CD4-positive, alpha-beta T cell treated with Interleukin-17A for 1 hour (primary cell): ENCODE measurements around the gene TAT.

Source experiments
- DNase-seq: peaks from one replicate; pipeline ENCODE4 v3.0.0-alpha.2; 2020

TAT gene

DNA sequence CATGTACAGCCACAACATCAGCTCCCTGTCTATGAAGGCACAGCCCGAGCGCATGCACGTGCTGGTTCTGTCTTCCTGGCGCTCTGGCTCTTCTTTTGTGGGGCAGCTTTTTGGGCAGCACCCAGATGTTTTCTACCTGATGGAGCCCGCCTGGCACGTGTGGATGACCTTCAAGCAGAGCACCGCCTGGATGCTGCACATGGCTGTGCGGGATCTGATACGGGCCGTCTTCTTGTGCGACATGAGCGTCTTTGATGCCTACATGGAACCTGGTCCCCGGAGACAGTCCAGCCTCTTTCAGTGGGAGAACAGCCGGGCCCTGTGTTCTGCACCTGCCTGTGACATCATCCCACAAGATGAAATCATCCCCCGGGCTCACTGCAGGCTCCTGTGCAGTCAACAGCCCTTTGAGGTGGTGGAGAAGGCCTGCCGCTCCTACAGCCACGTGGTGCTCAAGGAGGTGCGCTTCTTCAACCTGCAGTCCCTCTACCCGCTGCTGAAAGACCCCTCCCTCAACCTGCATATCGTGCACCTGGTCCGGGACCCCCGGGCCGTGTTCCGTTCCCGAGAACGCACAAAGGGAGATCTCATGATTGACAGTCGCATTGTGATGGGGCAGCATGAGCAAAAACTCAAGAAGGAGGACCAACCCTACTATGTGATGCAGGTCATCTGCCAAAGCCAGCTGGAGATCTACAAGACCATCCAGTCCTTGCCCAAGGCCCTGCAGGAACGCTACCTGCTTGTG, 40.0 kb downstream of the TAT start:
- DNase-seq = no peak

DNA sequence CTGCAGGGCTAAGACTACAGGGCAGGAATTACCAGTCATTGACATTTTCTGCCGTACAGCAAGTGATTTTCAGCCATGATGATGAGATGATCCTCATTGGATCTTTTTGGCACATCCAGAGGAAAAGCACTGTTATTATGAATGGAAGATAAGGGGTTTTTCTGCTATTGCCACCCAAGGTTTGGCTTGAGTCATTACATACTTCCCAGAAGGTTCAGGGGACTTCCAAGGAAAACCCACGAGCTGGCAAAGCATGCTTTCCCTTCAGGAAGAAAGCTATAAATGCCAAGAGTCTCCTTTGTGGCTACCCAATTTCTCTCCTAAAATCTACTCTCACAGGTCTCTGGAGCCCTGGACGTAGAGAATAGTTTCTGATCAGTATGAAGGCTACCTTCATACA, 44.5 kb downstream of the TAT start:
- no peak for DNase-seq

DNA sequence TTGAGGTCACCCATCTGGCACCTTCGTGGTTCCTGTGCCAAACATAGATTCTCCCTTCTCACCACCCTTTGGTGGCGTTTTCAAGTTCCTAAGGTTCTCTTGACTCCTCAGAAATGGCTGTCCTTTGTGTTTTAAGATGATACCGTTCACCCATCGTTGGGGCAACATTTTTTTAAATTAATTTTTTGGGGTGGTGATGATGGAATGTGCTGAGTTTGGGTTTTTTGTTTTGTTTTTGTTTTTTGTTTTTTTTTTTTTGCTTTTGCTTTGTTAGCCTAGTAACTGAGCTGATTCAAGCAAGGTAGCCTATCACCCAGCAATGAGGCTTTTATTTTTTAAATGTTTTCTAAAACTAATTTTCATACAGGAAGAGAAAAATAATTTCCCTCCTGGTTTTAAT, 48.0 kb downstream of the TAT start:
- no peak for DNase-seq

DNA sequence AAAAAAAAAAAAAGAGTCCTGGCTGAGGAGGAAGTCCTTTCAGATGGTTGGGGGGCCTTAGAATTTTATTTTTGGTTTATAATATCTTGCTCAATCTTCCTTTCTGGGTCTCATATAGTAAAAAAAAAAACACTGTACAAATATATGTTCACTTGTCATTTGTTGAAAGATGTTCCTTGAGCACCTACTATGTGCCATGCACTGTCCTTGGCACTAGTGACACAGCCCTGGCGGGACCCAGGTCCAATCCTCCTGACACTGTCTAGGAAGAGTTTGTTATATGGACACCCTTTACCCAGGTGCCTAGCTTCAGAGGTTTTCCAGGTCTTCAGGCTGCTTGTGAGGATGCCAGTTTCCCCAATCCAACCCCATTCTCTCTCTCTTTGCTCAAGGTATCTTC, 48.6 kb downstream of the TAT start:
- no peak for DNase-seq

DNA sequence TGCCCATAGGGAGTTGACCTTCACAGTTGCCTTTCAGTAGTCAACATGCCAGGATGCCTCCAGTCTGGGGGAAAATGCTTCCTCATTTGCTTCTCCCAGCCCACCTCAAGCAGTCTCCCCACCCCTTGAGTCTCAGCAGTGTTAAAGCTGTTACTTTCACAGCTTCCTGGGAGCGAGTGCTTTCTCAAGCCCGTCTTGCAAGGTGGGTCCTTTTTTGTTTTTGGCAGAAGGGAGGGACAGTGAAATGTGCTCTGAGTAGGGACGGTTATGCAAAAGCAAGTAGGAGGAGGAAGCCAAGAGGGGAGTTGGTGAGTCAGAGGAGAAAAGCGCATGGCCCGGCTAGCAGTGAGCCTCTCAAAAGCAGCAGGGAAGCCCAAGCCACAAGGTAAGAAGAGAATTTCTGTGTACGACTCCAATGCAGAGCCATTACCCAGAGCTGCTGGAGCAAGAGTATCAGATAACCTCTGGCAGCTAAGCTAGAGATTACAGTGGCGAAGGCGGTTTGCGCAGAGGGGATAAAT, 50.7 kb downstream of the TAT start, which contains the start of gene CHST4:
Gene CHST4 (plus strand): TSS at position 316 of the 521 bp plus-strand sequence. CDS start 10,252 bp downstream, outside the sequence.
- DNase-seq = no peak

DNA sequence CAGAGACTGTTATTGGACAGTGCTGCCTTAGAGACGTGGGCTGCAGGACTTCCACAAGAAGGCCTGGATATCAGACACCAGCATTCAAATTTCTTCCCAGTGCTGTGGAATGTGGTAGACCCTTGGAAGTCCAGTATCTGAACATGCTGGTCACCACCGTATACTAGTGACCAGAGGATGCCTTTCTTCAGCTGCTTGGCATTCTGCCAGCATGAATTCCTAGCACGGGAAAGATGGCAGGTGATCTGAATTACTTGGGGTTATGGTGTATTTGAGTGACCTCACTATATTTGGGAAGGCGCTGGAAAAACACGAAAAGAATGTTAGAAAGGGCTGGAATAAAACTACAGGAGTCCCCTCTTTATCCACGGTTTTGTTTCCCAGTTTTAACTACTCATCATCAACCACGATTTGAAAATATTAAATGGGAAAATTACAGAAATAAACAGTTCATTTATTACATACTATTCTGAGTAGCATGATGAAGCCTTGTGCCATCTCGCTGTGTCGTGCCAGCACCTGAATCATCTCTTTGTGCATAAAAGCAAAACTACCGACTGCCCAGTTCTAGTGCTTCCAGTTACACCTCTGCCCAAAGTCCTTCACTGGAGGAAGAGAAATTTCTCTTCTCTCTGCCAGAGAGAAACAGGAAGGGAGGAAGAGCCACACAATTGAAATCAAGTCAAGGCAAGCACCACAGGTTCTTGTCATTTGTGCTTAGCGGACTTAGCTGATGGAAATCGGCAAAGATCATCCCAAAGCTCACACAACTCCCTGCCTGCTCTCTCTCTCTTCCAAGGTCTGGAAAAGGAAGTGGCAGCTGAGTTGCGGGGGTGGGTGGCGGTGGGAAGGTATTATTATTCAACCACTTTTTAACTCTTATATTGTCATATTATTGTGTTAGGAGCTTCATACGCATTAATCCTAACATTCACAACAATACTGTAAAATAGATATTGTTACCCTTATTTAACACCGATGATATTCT, 52.0 kb downstream of the TAT start:
- DNase-seq = no peak

DNA sequence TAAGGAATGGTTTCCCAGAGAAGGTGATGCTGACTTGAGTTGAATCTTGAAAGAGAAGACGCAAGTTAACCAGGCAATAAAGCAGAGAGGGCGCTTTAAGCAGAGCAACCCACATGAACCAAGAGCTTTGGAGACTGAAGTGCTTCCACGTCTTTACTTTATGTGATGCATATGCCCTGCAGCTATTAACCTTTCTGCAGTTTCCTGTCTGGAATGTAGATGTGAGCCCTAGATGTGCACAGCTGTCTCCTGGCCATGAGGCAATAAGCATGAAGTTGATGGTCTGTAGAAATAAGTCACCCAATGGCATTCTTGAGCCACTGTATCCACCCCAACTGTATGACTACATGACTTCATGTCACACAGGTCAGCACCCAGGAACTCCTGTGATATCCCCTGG, 56.3 kb downstream of the TAT start:
- DNase-seq = no peak
